Measurements from ENCODE around the gene PLPP2. TPM values are rescaled to one million over a fixed set of nuclear protein-coding genes. Genes with fewer than 3 reads are reported as not detected.

Gene PLPP2
- total and polyA plus RNA-seq, 2 experiments from 2014 or later: 9.9 to 20.2 TPM

DNA sequence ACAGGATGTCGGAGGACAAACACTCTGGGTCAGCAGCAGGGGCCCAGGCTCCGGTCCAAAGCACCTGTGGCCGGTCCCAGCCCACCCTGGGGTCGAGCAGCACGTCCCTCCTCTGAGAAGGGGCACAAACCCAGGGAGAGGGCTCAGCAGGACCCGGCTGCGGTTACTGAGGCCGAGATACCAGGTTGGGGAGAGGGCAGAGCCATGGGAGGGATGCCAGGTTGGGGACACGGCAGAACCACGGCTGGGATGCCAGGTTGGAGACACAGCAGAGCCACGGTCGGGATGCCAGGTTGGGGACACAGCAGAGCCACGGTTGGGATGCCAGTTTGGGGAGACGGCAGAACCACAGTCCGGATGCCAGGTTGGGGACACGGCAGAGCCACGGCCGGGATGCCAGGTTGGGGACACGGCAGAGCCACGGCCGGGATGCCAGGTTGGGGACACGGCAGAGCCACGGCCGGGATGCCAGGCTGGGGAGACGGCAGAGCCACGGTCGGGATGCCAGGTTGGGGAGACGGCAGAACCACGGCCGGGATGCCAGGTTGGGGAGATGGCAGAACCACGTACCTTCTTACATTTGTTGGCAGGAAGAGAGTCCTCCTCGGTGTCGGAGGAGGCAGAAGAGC lies 34.8 kb upstream of the PLPP2 start:
- WGBS (ENCODE audit: low lambda C conversion rate, missing lambda C conversion rate): 99% methylated on average over 30 of the region's 33 CpGs
- no peaks in the 10 kb centered on the region for H3K9me2 ChIP-seq (replicated peaks; ENCODE audit: insufficient read depth)
- no peak for DNase-seq (ENCODE audit: low spot score)
- no peak overlapping the region for H3K4me3 ChIP-seq
- no peaks in the 10 kb centered on the region for H3K4me1 ChIP-seq (ENCODE audit: insufficient read depth)
- TF ChIP-seq EZH2phosphoT487 (IDR thresholded peaks at IDR 0.05; ENCODE audit: low read depth, severe bottlenecking, unreplicated experiment): no peak
- TF ChIP-seq, protein P1, sequence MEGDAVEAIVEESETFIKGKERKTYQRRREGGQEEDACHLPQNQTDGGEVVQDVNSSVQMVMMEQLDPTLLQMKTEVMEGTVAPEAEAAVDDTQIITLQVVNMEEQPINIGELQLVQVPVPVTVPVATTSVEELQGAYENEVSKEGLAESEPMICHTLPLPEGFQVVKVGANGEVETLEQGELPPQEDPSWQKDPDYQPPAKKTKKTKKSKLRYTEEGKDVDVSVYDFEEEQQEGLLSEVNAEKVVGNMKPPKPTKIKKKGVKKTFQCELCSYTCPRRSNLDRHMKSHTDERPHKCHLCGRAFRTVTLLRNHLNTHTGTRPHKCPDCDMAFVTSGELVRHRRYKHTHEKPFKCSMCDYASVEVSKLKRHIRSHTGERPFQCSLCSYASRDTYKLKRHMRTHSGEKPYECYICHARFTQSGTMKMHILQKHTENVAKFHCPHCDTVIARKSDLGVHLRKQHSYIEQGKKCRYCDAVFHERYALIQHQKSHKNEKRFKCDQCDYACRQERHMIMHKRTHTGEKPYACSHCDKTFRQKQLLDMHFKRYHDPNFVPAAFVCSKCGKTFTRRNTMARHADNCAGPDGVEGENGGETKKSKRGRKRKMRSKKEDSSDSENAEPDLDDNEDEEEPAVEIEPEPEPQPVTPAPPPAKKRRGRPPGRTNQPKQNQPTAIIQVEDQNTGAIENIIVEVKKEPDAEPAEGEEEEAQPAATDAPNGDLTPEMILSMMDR (IDR thresholded peaks at IDR 0.05; ENCODE audit: poor library complexity): no peak
- TF ChIP-seq EZH2 (IDR thresholded peaks at IDR 0.05; ENCODE audit: borderline replicate concordance): no peak
- no peaks in the 10 kb centered on the region for H3K27me3 ChIP-seq
- peaks cover 33% of the 10 kb centered on the region for H3K79me2 ChIP-seq
- H3K9me3 ChIP-seq (ENCODE audit: low read depth): no peaks in the 10 kb centered on the region
- no peak overlapping the region for H2AFZ ChIP-seq
- no peak overlapping the region for H3K27ac ChIP-seq
- H3K4me2 ChIP-seq: no peak overlapping the region
- H4K20me1 ChIP-seq (ENCODE audit: insufficient read depth, poor library complexity, severe bottlenecking): no peaks in the 10 kb centered on the region
- H3K36me3 ChIP-seq (replicated peaks; ENCODE audit: insufficient read depth, low read depth): peaks cover 4% of the 10 kb centered on the region

DNA sequence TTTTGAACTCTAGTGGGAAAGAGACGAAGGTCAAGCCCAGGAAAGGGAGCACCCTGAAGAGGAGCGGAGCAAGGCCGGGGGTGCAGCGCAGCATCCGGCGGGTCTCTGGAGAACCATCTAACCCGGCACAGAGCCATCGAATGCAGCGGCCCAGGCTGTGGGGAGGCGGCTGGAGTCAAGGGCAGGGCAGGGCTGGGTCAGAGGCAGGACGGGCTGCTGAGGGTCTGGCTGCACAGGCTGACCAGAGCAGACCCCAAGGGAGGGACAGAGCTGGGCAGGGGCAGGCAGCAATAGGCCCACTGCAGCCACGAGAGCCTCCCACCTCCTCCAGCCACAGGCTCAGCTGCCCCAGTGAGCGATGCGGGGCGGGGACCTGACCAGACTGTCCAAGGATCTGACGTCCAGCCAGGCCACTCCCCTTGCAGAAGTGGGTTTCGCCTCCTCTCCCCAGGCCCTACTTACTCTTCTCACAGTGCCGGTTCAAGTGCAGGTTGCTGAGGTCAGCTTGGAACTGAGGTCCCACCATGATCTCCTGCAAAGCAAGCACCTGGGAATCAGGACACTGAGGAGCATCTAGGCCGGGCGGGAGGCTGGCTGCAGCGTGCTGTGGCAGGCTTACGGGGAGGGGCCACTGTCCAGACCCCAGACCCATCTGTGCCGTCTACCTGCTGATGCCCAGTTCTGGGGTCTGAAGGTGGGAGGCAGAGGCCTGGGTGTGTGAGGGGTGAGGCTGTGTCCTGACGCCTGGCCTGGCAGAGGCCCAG lies 34.2 kb upstream of the PLPP2 start:
- Histone ChIP-seq H4K20me1 (ENCODE audit: insufficient read depth, poor library complexity, severe bottlenecking) (no peaks in the 10 kb centered on the region), H3K4me1 (ENCODE audit: insufficient read depth) (no peaks in the 10 kb centered on the region), H3K9me2 (replicated peaks; ENCODE audit: insufficient read depth) (no peaks in the 10 kb centered on the region), H2AFZ (no peak overlapping the region), H3K36me3 (replicated peaks; ENCODE audit: insufficient read depth, low read depth) (peaks cover 4% of the 10 kb centered on the region), H3K79me2 (peaks cover 26% of the 10 kb centered on the region), H3K27me3 (no peaks in the 10 kb centered on the region), H3K27ac (no peak overlapping the region), H3K4me3 (no peak overlapping the region), H3K9me3 (ENCODE audit: low read depth) (no peaks in the 10 kb centered on the region), H3K4me2 (no peak overlapping the region)
- TF ChIP-seq EZH2phosphoT487 (IDR thresholded peaks at IDR 0.05; ENCODE audit: low read depth, severe bottlenecking, unreplicated experiment): no peak
- TF ChIP-seq, protein P1 (IDR thresholded peaks at IDR 0.05; ENCODE audit: poor library complexity): no peak
- no peak for TF ChIP-seq EZH2 (IDR thresholded peaks at IDR 0.05; ENCODE audit: borderline replicate concordance)
- 97% methylated on average over 21 of the region's 24 CpGs for WGBS (ENCODE audit: low lambda C conversion rate, missing lambda C conversion rate)
- DNase-seq (ENCODE audit: low spot score): no peak

DNA sequence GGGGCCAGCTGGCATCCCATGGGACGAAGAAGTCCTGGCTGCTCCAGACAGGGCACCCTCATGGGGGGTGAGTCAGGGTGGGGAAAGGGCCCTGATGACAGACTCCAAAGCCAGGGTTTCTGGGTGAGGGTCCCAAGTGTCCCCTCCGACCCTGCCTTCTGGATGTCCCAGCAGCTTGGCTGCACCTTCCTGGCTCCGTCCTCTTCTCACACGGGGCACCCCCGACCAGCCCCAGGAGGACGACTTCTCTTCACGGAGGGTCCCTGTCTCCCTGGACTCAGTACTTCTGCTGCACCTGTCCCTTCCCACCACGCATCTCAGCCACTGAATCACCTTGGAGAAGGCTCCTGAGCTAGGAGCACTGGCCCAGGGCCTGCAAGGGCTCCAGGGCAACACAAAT lies 33.5 kb upstream of the PLPP2 start:
- H3K4me1 ChIP-seq (ENCODE audit: insufficient read depth): no peaks in the 10 kb centered on the region
- H2AFZ ChIP-seq: no peak overlapping the region
- no peak overlapping the region for H3K4me3 ChIP-seq
- H3K27ac ChIP-seq: no peak overlapping the region
- no peaks in the 10 kb centered on the region for H4K20me1 ChIP-seq (ENCODE audit: insufficient read depth, poor library complexity, severe bottlenecking)
- H3K36me3 ChIP-seq (replicated peaks; ENCODE audit: insufficient read depth, low read depth): peaks cover 4% of the 10 kb centered on the region
- TF ChIP-seq EZH2phosphoT487 (IDR thresholded peaks at IDR 0.05; ENCODE audit: low read depth, severe bottlenecking, unreplicated experiment) (no peak), EZH2 (IDR thresholded peaks at IDR 0.05; ENCODE audit: borderline replicate concordance) (no peak)
- TF ChIP-seq, protein P1 (IDR thresholded peaks at IDR 0.05; ENCODE audit: poor library complexity): no peak
- H3K9me2 ChIP-seq (replicated peaks; ENCODE audit: insufficient read depth): no peaks in the 10 kb centered on the region
- no peaks in the 10 kb centered on the region for H3K27me3 ChIP-seq
- DNase-seq (ENCODE audit: low spot score): no peak
- H3K79me2 ChIP-seq: peaks cover 26% of the 10 kb centered on the region
- H3K9me3 ChIP-seq (ENCODE audit: low read depth): no peaks in the 10 kb centered on the region
- no peak overlapping the region for H3K4me2 ChIP-seq
- 97% methylated on average over 8 of the region's 8 CpGs for whole genome bisulfite sequencing (ENCODE audit: low lambda C conversion rate, missing lambda C conversion rate)

Data from hepatocyte (in vitro differentiated cells).